ENCODE measurements around the gene ARHGEF19. TPM values are rescaled to one million over a fixed set of nuclear protein-coding genes. Genes with fewer than 3 reads are reported as not detected.

ARHGEF19 gene
- total and polyA plus RNA-seq, 10 of the 15 experiments (the other 5 are each of a cell fraction or from before 2014, with no cell fraction given): 0.15 to 2.9 (median 0.67) TPM; not detected in 1

GRCh38 chr1:16151995-16152384 is 60.5 kb downstream of the ARHGEF19 start:
- H3K27ac ChIP-seq (ENCODE audit: control insufficient read depth, insufficient read depth): no peak overlapping the region
- no peak for TF ChIP-seq RELA (IDR thresholded peaks at IDR 0.05; ENCODE audit: borderline replicate concordance, partially characterized antibody)
- TF ChIP-seq JUND (IDR thresholded peaks at IDR 0.05; ENCODE audit: low read depth, low read length): no peak
- TF ChIP-seq ETV6 (conservative IDR thresholded peaks at IDR 0.05 in 1 of 2, IDR thresholded peaks at IDR 0.05 in 1 of 2; ENCODE audit: borderline replicate concordance in 1 of 2, low read depth in 1 of 2): no peak
- no peak for TF ChIP-seq NRF1 (conservative IDR thresholded peaks at IDR 0.05; ENCODE audit: low read depth, low read length)
- TF ChIP-seq MTA3 (IDR thresholded peaks at IDR 0.05; ENCODE audit: borderline replicate concordance, low read length): no peak
- TF ChIP-seq CBX3 (IDR thresholded peaks at IDR 0.05; ENCODE audit: borderline replicate concordance, low read depth): no peak
- no peak for TF ChIP-seq NBN (IDR thresholded peaks at IDR 0.05)
- no peak for TF ChIP-seq CHD1 (IDR thresholded peaks at IDR 0.05; ENCODE audit: low read depth, low read length)
- TF ChIP-seq ESRRA (IDR thresholded peaks at IDR 0.05; ENCODE audit: low read length): no peak
- no peak for TF ChIP-seq SIX5 (IDR thresholded peaks at IDR 0.05; ENCODE audit: low read depth, low read length, severe bottlenecking)
- TF ChIP-seq TCF3 (IDR thresholded peaks at IDR 0.05; ENCODE audit: borderline replicate concordance, insufficient read depth, low read depth, low read length): no peak
- TF ChIP-seq IKZF2 (IDR thresholded peaks at IDR 0.05): no peak
- no peak for TF ChIP-seq JUNB (IDR thresholded peaks at IDR 0.05)
- no peak for TF ChIP-seq BMI1 (IDR thresholded peaks at IDR 0.05; ENCODE audit: borderline replicate concordance)
- no peak for TF ChIP-seq HDGF (IDR thresholded peaks at IDR 0.05)
- TF ChIP-seq KDM1A (IDR thresholded peaks at IDR 0.05; ENCODE audit: borderline replicate concordance): no peak
- H3K36me3 ChIP-seq (ENCODE audit: control insufficient read depth in 2 of 2, insufficient read depth in 2 of 2, low read length in 1 of 2): no peaks in the 10 kb centered on the region
- no peaks in the 10 kb centered on the region for H3K9me3 ChIP-seq (replicated peaks; ENCODE audit: control insufficient read depth, insufficient read depth, low read length)
- H2AFZ ChIP-seq (ENCODE audit: control insufficient read depth, low read depth, low read length): no peak overlapping the region
- FAIRE-seq (no peak), ATAC-seq (no peak), DNase-seq (ENCODE audit: low read depth, low spot score) (no peak)
- WGBS (ENCODE audit: insufficient coverage, insufficient replicate concordance, low lambda C conversion rate, missing lambda C conversion rate): 31% methylated on average over 4 of the region's 4 CpGs
- no peaks in the 10 kb centered on the region for H4K20me1 ChIP-seq (ENCODE audit: control insufficient read depth, insufficient read depth)
- H3K4me3 ChIP-seq: no peak overlapping the region
- H3K4me2 ChIP-seq (ENCODE audit: control insufficient read depth, insufficient read depth): no peak overlapping the region
- no peak overlapping the region for H3K9ac ChIP-seq (ENCODE audit: control insufficient read depth, insufficient read depth, low read length)
- H3K4me1 ChIP-seq (ENCODE audit: control insufficient read depth, insufficient read depth, low read length): peaks cover 8% of the 10 kb centered on the region
- in situ Hi-C loops (cut with MboI): no loop called here
- RAD21 ChIA-PET (ENCODE audit: unreplicated experiment): no interaction called here
- no peaks in the 10 kb centered on the region for H3K79me2 ChIP-seq (ENCODE audit: control insufficient read depth, insufficient read depth, low read length)
- POLR2A ChIA-PET: no interaction called here
- intact Hi-C loops (cut with micrococcal nuclease; ENCODE audit: unreplicated experiment): no loop called here
- SMC1A ChIA-PET (ENCODE audit: uncharacterized antibody, unreplicated experiment): no interaction called here
- H3K27me3 ChIP-seq (replicated peaks in 1 of 2; ENCODE audit: control insufficient read depth in 2 of 2, insufficient read depth in 2 of 2, low read length in 1 of 2): peaks cover 3 to 6% of the 10 kb centered on the region in 2 experiments; a peak in 3 of 4 replicates
- BruUV-seq (replicated peaks): no TSS peak
- CTCF ChIA-PET: interaction anchor here (1.2 to 1.7 kb wide), 2 partner anchors 70 to 73 kb away, joined by 4 to 8 read pairs; no protein-coding TSS in a partner anchor

Data from GM12878 (cell line).